COLO668 (cell line): ENCODE results near the gene KLF6.
A peak's percentile ranks its signal among the peaks of the same experiment; 100 is the strongest.

Experiments used
- DNase-seq: peaks from one replicate; lab custom pipeline; 2025; ENCODE audit not compliant: unreplicated experiment; lab: John Stamatoyannopoulos, UW

The KLF6 gene

GRCh38 chr10:3789621-3790020 lies 4.6 kb upstream of the KLF6 start:
- DNase-seq = no peak

DNA sequence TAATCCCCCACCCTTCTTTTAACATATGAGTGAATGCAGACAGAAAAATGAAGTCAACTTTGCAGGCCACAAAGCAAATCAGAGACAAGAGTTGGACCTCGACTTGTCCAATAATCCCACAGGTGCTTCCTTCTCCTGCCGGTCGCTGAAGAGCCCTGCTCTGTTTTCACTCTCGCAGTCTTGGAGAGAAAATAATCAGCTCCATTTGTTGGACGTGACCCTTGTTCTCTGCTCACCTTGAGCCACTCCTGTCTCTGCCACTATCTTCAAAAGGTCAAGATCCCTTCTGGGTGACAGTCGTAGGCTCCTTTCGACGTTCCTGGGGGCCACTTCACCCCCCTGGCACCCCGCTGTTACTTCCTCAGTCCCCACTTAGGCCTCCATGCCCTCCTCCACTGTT lies 2.8 kb upstream of the KLF6 start:
- DNase-seq = no peak

GRCh38 chr10:3787016-3787400 lies 2.0 kb upstream of the KLF6 start:
- DNase-seq = no peak

DNA sequence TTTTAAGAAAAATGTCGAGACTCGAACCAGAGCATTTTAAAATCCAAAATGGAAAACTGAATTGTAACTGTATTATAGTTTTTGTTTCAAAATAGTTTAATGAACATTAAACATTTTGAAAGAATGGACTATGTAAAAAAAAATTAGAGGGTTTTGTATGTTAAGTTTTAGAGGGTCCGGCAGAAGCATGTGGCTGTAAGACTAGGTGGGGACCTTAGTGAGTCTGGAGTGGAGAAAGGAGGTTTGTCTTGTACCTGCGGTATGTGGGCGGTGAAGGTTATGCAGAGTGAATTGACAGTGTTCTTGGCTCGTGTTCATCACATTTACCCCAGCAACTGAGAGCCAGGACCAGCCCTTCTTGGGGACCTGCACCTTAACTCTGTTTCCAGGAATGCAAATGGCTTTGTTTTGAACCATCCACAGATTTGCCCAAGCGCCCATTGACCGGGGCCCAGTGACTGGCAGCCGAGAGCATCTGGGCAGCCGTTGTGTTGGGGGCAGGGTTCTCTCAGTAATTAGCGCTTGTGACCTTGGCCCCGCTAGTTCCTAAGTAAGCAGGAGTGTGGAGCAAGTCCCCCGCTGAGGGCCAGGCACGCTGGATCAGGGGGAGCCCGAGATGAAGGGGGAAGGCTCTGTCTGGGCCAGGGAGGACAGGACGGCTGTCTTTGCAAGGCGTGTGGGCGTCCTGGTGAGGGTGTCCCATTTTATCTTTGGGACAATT lies 1.4 kb upstream of the KLF6 start:
- no peak for DNase-seq

- peak; percentile 34 for DNase-seq
Measured at GRCh38 chr10:3785851-3786271, 852 bp upstream of the KLF6 start.

DNA sequence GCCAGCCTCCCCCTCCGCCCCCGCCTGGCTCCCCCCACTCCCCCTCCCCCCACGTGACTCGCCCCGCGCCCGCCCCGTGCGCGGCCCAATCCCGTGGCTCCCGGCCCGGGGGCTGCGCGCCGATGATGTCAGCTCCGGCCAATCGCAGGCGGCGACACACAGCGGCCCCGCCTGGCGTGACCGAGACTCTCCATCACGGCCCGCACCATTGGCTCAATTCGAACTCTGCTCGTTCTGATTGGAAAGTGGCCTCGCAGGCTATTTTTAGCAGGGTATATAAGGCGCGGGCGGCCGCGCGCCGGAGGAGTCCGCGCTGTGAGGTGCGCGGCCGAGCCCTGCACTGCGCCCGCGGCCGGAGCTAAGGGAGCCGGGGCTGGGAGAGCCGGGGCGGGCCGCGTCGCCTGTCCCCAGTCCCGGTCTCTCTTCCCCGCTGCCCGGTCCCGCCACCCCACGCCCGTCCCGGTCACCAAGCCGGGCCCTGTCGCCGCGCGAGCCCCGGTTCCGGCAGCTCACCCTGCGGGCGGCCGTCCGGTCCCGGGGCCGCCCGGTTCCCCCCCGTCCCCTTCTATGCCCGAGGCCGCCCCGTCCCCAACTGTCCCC lies 342 bp upstream of the KLF6 start:
- peak; percentile 95 for DNase-seq

GRCh38 chr10:3783682-3784432 lies 1.2 kb downstream of the KLF6 start:
- peak; percentile 64 for DNase-seq

- peak; percentile 31 for DNase-seq
Measured at GRCh38 chr10:3783316-3783681, 1.7 kb downstream of the KLF6 start.

DNA sequence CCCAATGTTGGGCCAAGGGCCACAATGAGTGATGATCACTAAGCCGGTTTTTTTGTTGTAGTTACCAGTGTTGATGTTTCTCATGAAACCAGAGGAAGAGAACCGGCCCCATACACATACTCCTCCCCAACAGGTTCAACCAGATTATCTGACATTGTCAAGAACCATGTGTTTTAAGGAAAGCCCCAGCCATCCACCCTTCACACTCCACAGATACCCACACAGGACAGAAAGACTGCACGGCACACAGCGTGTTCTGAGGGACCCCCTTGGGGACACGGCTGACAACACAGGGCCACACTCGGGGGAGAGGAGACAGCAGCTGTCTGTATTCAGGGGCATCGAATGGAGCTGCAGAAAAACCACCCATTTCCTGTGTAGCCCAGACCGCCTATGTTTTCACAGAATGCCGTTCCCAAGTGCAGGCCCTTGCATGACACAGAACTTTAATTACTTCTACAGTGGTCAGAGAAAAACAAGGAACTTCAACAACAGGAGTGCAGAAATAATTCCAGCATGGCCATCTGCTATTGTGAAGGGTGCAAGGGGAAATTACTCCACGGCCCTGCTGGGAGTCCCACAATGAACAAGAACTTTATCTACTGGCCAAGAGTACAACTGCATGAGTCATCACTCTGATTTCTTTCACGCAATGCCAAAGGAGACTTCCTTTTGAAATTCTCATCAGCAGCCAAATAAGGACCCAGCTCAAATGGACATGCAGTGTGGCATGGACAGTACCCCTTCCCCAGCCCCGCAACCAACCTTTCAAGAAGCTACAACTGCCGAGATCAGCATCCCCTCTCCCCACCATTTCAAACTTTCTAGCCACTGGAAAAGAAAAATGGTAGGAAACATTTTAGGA lies 2.3 kb downstream of the KLF6 start:
- peak; percentile 23 for DNase-seq

DNA sequence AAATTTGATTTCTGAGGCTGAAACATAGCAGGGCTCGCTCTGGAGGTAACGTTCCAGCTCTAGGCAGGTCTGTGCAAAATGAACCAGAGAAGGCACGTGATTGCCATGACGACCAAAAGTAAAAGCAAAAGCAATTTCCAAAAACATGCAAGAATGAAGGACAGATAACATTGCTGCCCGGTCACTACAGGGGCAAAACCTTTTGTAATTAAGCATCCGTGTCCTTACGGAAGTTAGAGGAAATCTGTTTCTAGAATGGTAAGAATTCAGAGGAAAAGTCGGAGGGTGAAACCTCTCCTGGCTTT lies 2.9 kb downstream of the KLF6 start:
- no peak for DNase-seq

DNA sequence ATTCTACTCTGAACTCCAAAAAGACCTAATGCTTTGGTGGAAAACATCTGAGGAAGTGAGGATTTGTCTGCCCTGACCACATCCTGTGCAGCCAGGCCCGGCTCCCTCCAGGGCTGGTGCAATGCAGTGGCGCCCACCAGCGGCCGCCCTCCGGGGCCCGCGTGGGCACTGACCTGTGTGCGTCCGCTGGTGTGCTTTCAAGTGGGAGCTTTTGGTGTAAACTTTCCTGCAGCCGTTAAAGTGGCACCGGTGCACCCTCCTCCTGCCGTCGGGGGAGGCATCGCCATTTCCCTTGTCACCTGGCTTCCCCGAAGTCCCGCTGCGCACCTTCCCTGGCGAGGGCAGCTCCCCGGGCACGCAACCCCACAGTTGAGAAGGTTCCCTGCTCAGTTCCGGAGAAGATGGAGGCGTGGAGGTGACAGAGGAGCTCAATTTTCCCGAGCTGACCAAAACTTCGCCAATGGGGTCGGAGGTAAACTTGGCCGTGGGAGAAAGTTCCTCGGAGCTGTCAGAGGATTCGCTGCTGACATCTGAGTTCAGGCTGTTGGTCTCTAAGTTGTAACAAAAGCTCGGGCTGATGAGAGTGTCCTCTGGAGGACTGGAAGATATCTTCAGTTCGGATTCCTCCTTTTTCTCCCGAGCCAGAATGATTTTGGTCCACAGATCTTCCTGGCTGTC lies 3.4 kb downstream of the KLF6 start:
- peak; percentile 59 for DNase-seq

- peak; percentile 22 for DNase-seq
Measured at GRCh38 chr10:3780771-3781467, 4.1 kb downstream of the KLF6 start.

DNA sequence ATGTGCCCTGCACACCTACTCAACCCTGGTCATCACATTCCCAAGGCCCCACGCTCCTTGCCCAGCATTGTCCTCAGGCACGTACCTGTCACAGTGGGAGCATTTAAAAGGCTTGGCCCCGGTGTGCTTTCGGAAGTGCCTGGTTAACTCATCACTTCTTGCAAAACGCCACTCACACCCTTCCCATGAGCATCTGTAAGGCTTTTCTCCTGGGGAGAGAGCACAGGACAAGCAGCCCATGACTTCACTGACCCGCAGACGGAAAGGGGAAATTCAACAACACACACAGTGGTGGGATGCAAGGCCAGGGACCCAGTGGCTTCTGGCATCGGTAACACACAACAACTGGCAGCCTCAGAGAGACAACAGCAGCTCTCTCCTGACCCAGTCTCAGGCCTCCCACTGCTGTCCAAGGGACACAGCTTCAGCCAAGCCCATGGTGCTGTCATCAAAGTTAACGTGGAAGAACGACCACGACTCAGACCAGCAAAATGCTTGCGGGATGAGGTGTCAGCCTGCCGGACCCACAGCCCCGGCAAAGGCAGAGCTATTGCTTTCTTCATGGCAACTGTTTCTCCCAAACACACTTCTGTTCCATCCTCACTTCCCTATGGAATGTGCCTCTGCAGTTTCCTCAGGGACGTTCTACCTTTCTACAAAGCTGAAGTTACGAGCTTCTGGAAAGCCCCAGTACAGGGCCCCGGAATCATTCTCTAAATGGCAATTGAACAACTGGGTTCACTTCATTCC lies 4.8 kb downstream of the KLF6 start:
- no peak for DNase-seq

GRCh38 chr10:3779158-3779741 lies 5.8 kb downstream of the KLF6 start:
- DNase-seq = no peak

DNA sequence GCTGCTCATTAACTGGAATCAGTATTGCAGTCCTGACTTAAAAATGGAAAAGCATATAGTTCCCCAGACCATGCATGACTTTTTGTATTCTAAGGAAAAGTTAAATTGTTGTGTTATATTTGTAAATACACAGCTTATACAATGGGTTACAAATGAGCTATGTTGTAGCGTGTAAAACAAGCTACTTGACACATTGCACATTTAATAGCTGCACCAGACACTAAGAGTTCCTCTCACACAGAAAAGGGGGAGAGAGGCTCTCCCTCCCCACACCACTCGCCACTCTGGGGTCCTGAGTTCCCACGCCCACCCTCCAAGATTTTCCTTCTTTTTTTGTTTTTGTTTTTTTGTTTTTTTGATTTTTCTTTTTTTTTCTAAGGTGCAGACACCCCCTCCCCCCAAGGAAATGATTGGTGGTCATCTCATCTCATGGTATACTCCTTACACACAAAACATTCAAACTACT lies 6.3 kb downstream of the KLF6 start:
- DNase-seq = no peak

DNA sequence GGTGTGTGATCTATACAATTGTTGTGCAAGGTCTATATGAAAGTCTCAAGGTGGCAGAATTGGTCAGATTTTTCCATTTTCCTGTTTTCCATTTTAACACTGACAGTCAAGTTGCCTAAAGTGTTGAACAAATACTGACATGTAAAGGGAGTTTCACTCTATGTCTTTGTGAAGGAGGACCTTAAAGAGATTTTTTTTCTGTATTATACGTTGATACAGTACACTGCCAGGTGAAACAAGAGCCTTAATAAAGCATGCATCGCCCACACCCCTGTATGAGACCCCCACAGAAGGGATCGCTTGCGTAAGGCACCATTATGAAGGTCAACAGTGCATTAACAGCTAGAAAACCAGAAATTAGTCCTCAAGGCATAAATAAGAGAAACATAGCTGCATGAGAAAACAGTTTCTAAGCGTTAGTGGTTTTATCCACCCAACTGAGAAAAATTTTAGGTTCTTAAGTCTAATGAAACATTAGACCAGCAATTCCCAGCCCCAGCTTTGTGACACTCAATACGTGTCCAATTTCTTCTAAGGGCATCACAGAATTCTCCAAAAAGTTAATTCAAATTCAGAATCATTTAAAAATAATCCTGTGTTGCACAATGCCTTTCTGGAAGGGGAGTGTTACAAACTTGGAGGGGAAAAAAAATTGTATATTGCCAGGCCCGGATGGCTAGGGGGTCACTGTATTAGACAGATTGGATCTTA lies 6.9 kb downstream of the KLF6 start:
- no peak for DNase-seq

DNA sequence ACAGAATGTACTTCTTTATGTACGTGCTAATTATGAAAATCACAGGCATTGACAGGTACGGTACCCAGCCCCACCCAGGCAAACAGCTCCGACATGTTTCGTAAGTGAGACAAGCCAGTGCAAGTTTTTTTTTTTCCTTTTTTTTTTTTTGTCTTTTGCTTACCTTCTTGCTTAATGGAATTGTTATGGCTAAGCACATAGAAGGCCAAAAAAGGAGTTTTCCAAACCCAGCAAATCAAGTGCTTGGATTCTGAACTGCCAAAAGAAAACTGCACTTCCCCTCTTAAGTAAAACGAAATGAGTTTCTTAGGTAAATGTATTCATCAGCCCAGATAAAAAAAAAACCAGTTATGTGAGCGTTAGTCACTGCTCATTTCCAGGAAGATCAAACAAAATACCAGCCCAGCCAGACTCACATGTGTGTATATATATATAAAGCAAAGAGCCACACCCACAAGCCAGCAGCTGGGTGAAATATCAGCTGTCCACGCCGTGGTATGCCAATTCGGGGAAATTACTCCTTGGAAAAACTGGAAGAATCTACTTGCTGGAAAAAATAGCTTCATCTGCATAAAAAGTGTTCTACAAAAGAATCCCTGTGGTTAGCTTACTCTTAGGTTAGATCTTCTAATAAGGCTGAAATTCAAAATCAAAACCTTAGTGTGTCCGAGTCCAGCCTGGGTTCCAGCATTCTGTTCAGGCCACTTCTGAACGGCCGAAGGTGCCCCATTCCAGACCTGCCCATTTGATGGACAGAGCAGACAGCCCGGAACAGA lies 8.0 kb downstream of the KLF6 start:
- DNase-seq = peak; percentile 42
